ENCODE results near the gene MROH2A.
"Not testable (repeated sequence)": the region's sequence is repeated elsewhere in the genome, so short reads cannot be mapped to it uniquely, and the experiment has no call there.

Gene MROH2A

GRCh38 chr2:233866479-233866878 lies 88.3 kb downstream of the MROH2A start:
- H3K27ac ChIP-seq (ENCODE audit: low read depth, low read length) = no peak overlapping the region
- H3K4me1 ChIP-seq (ENCODE audit: control insufficient read depth in 1 of 2, insufficient read depth in 2 of 2, low read length in 2 of 2) = no peaks in the 10 kb centered on the region
- H3K9me3 ChIP-seq (ENCODE audit: control insufficient read depth in 1 of 2, low read length in 2 of 2) = peaks cover 0 to 3% of the 10 kb centered on the region in 2 donors
- H3K9ac ChIP-seq (ENCODE audit: low read depth in 1 of 2, low read length in 2 of 2) = no peak overlapping the region
- H3K27me3 ChIP-seq (ENCODE audit: control insufficient read depth in 1 of 2, insufficient read depth in 2 of 2, low read length in 2 of 2) = peaks cover 4 to 13% of the 10 kb centered on the region in 2 donors
- H3K36me3 ChIP-seq (ENCODE audit: control insufficient read depth in 1 of 2, insufficient read depth in 2 of 2, low read length in 2 of 2) = peaks cover 0 to 8% of the 10 kb centered on the region in 2 donors
- H3K4me3 ChIP-seq (ENCODE audit: low read depth in 1 of 2, low read length in 2 of 2) = no peak overlapping the region

GRCh38 chr2:233867993-233868532 lies 89.9 kb downstream of the MROH2A start, which contains the start of gene MSL3B:
Gene MSL3B, minus strand, starts transcription at chr2:233868386.
- Histone ChIP-seq H3K9me3 (ENCODE audit: control insufficient read depth in 1 of 2, low read length in 2 of 2) (peaks cover 0 to 3% of the 10 kb centered on the region in 2 donors), H3K9ac (ENCODE audit: low read depth in 1 of 2, low read length in 2 of 2) (peak within 1 kb of the TSS; percentile 63 to 84), H3K36me3 (ENCODE audit: control insufficient read depth in 1 of 2, insufficient read depth in 2 of 2, low read length in 2 of 2) (peaks cover 0 to 8% of the 10 kb centered on the region in 2 donors), H3K4me1 (ENCODE audit: control insufficient read depth in 1 of 2, insufficient read depth in 2 of 2, low read length in 2 of 2) (no peaks in the 10 kb centered on the region), H3K4me3 (ENCODE audit: low read depth in 1 of 2, low read length in 2 of 2) (peak within 1 kb of the TSS; percentile 88 to 90), H3K27me3 (ENCODE audit: control insufficient read depth in 1 of 2, insufficient read depth in 2 of 2, low read length in 2 of 2) (peaks cover 4 to 14% of the 10 kb centered on the region in 2 donors), H3K27ac (ENCODE audit: low read depth, low read length) (no peak within 1 kb of the TSS)

- Histone ChIP-seq H3K27me3 (ENCODE audit: control insufficient read depth in 1 of 2, insufficient read depth in 2 of 2, low read length in 2 of 2) (peaks cover 4 to 18% of the 10 kb centered on the region in 2 donors), H3K4me1 (ENCODE audit: control insufficient read depth in 1 of 2, insufficient read depth in 2 of 2, low read length in 2 of 2) (no peaks in the 10 kb centered on the region), H3K4me3 (ENCODE audit: low read depth in 1 of 2, low read length in 2 of 2) (no peak overlapping the region), H3K36me3 (ENCODE audit: control insufficient read depth in 1 of 2, insufficient read depth in 2 of 2, low read length in 2 of 2) (peaks cover 0 to 5% of the 10 kb centered on the region in 2 donors), H3K27ac (ENCODE audit: low read depth, low read length) (no peak overlapping the region), H3K9ac (ENCODE audit: low read depth in 1 of 2, low read length in 2 of 2) (no peak overlapping the region), H3K9me3 (ENCODE audit: control insufficient read depth in 1 of 2, low read length in 2 of 2) (peaks cover 0 to 3% of the 10 kb centered on the region in 2 donors)
These were observed 93.3 kb downstream of the MROH2A start for GRCh38 chr2:233871432-233871831.

- H3K27ac ChIP-seq (ENCODE audit: low read depth, low read length); H3K4me1 ChIP-seq (ENCODE audit: control insufficient read depth in 1 of 2, insufficient read depth in 2 of 2, low read length in 2 of 2); H3K36me3 ChIP-seq (ENCODE audit: control insufficient read depth in 1 of 2, insufficient read depth in 2 of 2, low read length in 2 of 2); H3K4me3 ChIP-seq (ENCODE audit: low read depth in 1 of 2, low read length in 2 of 2); H3K9me3 ChIP-seq (ENCODE audit: control insufficient read depth in 1 of 2, low read length in 2 of 2); H3K9ac ChIP-seq (ENCODE audit: low read depth in 1 of 2, low read length in 2 of 2): not testable (repeated sequence)
- H3K27me3 ChIP-seq (ENCODE audit: control insufficient read depth in 1 of 2, insufficient read depth in 2 of 2, low read length in 2 of 2) = peaks cover 4 to 18% of the 10 kb centered on the region in 2 donors
These were observed 94.0 kb downstream of the MROH2A start for GRCh38 chr2:233872125-233872524.

- Histone ChIP-seq H3K9ac (ENCODE audit: low read depth in 1 of 2, low read length in 2 of 2) (no peak overlapping the region), H3K36me3 (ENCODE audit: control insufficient read depth in 1 of 2, insufficient read depth in 2 of 2, low read length in 2 of 2) (no peaks in the 10 kb centered on the region), H3K9me3 (ENCODE audit: control insufficient read depth in 1 of 2, low read length in 2 of 2) (peaks cover 4 to 9% of the 10 kb centered on the region in 2 donors), H3K27me3 (ENCODE audit: control insufficient read depth in 1 of 2, insufficient read depth in 2 of 2, low read length in 2 of 2) (peaks cover 0 to 4% of the 10 kb centered on the region in 2 donors), H3K27ac (ENCODE audit: low read depth, low read length) (no peak overlapping the region), H3K4me3 (ENCODE audit: low read depth in 1 of 2, low read length in 2 of 2) (no peak overlapping the region), H3K4me1 (ENCODE audit: control insufficient read depth in 1 of 2, insufficient read depth in 2 of 2, low read length in 2 of 2) (no peaks in the 10 kb centered on the region)
These were observed 104.2 kb downstream of the MROH2A start for GRCh38 chr2:233882353-233882752.
